ENCODE data around the gene FHIT. TPM values are rescaled to one million over a fixed set of nuclear protein-coding genes. Genes with fewer than 3 reads are reported as not detected.

Gene FHIT
- total and polyA plus RNA-seq, 9 donors: 5.1 to 11.8 (median 9.5) TPM

DNA sequence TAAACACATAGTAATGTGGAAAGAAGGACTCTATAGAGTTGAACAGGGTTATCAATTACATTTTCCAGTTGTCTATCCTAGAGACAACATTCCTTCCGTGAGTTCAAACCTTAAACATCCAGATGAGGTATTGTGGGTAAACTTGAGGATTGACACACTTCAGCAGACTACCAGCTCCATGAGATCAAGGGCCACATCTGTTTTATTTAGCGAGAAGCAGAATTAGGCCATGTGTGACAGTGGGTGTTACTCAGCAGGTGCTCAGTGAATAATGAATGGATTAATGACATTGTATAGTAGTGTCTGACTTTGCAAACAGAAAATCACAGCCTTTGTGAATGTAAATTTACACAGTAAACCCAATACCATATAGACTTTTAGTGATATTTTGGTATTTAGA lies 1260.3 kb downstream of the FHIT start:
- 93 to 98% (median 95%) methylated on average over 2 of the region's 2 CpGs for WGBS, 3 donors
- DNase-seq: no peak

DNA sequence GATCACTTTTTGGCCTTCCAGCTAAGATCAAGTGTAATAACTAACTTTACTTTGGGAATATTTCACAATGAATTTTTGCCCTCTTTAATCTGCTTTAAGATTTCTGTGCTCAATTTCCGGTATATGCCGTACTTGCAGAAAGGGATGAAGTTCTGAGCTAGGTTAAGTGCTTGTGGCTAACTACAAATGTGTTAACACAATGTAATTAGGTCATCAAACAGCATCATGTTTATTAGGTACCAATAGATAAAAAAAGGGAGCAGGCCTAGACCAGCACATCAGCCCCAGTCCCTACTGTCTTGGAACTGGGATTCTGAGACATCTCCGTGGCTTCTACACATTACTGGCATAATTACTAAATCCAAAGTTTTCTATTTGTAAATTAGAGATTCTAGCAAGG lies 1268.7 kb downstream of the FHIT start:
- no peak for DNase-seq
- TF ChIP-seq, protein P1, sequence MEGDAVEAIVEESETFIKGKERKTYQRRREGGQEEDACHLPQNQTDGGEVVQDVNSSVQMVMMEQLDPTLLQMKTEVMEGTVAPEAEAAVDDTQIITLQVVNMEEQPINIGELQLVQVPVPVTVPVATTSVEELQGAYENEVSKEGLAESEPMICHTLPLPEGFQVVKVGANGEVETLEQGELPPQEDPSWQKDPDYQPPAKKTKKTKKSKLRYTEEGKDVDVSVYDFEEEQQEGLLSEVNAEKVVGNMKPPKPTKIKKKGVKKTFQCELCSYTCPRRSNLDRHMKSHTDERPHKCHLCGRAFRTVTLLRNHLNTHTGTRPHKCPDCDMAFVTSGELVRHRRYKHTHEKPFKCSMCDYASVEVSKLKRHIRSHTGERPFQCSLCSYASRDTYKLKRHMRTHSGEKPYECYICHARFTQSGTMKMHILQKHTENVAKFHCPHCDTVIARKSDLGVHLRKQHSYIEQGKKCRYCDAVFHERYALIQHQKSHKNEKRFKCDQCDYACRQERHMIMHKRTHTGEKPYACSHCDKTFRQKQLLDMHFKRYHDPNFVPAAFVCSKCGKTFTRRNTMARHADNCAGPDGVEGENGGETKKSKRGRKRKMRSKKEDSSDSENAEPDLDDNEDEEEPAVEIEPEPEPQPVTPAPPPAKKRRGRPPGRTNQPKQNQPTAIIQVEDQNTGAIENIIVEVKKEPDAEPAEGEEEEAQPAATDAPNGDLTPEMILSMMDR (IDR thresholded peaks at IDR 0.05): no peak
- no peak for TF ChIP-seq POLR2A (IDR thresholded peaks at IDR 0.05)
- TF ChIP-seq EP300 (IDR thresholded peaks at IDR 0.05): no peak
- Histone ChIP-seq H3K27ac (no peak overlapping the region), H3K4me1 (ENCODE audit: insufficient read depth) (no peaks in the 10 kb centered on the region), H3K9me3 (no peaks in the 10 kb centered on the region), H3K4me3 (no peak overlapping the region), H3K36me3 (no peaks in the 10 kb centered on the region), H3K27me3 (no peaks in the 10 kb centered on the region)
- WGBS, 3 donors: 81 to 97% (median 92%) methylated on average over 3 of the region's 3 CpGs
- intact Hi-C loops (cut with DNase I): no loop called here

More for the DNA sequence above, 1260.3 kb downstream of the FHIT start:
- H3K4me3 ChIP-seq: no peak overlapping the region
- H3K27ac ChIP-seq: no peak overlapping the region
- no peak for TF ChIP-seq EP300 (IDR thresholded peaks at IDR 0.05)
- TF ChIP-seq, protein P1 (IDR thresholded peaks at IDR 0.05): no peak
- TF ChIP-seq POLR2A (IDR thresholded peaks at IDR 0.05): no peak
- intact Hi-C loops (cut with DNase I): no loop called here
- no peaks in the 10 kb centered on the region for H3K27me3 ChIP-seq
- no peaks in the 10 kb centered on the region for H3K4me1 ChIP-seq (ENCODE audit: insufficient read depth)
- H3K36me3 ChIP-seq: no peaks in the 10 kb centered on the region
- no peaks in the 10 kb centered on the region for H3K9me3 ChIP-seq

DNA sequence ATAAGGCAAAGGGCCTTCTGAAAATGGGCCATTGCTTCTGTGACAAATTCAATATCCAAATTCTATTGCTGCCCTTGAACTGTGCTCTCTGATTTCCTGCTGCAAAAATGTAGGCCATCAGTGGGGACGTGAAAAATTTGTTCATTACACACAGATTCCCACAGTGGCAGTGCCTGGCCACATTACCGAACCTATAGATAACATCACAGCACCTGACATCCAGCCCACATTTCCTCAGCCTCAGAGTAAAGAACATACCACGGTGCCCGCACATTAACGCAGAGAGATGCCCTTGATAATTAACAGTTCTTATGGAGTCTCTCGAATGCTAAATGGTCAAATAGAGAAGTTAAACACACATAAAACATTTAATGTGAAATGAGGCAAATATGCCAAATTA lies 1269.9 kb downstream of the FHIT start:
- no peak for TF ChIP-seq EP300 (IDR thresholded peaks at IDR 0.05)
- TF ChIP-seq, protein P1 (IDR thresholded peaks at IDR 0.05): no peak
- no peak for TF ChIP-seq POLR2A (IDR thresholded peaks at IDR 0.05)
- no peak for DNase-seq
- intact Hi-C loops (cut with DNase I): no loop called here
- Histone ChIP-seq H3K4me3 (no peak overlapping the region), H3K27ac (no peak overlapping the region), H3K27me3 (no peaks in the 10 kb centered on the region), H3K9me3 (no peaks in the 10 kb centered on the region), H3K4me1 (ENCODE audit: insufficient read depth) (no peaks in the 10 kb centered on the region), H3K36me3 (no peaks in the 10 kb centered on the region)
- WGBS, 3 donors: 87 to 91% (median 88%) methylated on average over 6 of the region's 6 CpGs

DNA sequence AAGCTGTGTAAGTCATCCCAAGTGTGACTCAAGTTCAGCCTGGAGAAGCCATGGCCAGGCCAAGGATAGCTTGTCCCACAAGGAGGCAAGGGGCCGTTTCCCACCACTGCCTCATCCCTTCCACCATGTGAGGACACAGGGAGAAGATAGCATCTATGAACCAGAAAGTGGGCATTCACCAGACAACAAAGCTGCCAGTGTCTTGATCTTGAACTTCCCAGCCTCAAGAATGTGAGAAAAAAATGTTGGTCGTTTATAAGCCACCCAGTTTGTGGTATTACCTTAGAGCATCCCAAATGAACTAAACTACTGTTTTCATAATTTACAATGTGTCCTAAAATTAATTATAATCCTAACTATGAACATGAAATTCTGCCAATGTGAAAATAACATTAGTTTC lies 1270.7 kb downstream of the FHIT start:
- Histone ChIP-seq H3K4me1 (ENCODE audit: insufficient read depth) (no peaks in the 10 kb centered on the region), H3K36me3 (no peaks in the 10 kb centered on the region), H3K27ac (no peak overlapping the region), H3K27me3 (no peaks in the 10 kb centered on the region), H3K9me3 (no peaks in the 10 kb centered on the region), H3K4me3 (no peak overlapping the region)
- TF ChIP-seq EP300 (IDR thresholded peaks at IDR 0.05) (no peak), POLR2A (IDR thresholded peaks at IDR 0.05) (no peak)
- TF ChIP-seq, protein P1 (IDR thresholded peaks at IDR 0.05): no peak
- DNase-seq: no peak
- intact Hi-C loops (cut with DNase I): no loop called here
- WGBS, 3 donors: 23 to 43% (median 43%) methylated on average over 2 of the region's 2 CpGs

Data from ovary (tissue), 9 donors.